Measurements from ENCODE around the gene ST6GALNAC1.
A peak's percentile ranks its signal among the peaks of the same experiment; 100 is the strongest.
"Not testable (repeated sequence)": the region's sequence is repeated elsewhere in the genome, so short reads cannot be mapped to it uniquely, and the experiment has no call there.

Gene ST6GALNAC1

GRCh38 chr17:76640550-76641380, 2.8 kb downstream of the ST6GALNAC1 start:
- no peak for DNase-seq

DNA sequence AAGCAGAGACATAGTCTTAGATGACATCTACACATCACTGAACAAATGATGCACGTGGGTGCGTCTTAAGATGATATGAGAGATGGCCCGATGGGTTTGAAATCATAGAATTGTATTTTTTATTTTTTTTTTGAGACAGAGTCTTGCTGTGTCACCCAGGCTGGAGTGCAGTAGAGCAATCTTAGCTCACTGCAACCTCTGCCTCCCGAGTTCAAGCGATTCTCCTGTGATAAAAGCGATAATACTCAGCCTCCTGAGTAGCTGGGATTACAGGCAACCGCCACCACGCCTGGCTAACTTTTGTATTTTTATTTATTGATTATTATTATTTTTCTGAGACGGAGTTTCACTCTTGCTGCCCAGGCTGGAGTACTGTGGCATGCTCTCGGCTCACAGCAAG, 5.3 kb downstream of the ST6GALNAC1 start:
- no peak for DNase-seq

DNA sequence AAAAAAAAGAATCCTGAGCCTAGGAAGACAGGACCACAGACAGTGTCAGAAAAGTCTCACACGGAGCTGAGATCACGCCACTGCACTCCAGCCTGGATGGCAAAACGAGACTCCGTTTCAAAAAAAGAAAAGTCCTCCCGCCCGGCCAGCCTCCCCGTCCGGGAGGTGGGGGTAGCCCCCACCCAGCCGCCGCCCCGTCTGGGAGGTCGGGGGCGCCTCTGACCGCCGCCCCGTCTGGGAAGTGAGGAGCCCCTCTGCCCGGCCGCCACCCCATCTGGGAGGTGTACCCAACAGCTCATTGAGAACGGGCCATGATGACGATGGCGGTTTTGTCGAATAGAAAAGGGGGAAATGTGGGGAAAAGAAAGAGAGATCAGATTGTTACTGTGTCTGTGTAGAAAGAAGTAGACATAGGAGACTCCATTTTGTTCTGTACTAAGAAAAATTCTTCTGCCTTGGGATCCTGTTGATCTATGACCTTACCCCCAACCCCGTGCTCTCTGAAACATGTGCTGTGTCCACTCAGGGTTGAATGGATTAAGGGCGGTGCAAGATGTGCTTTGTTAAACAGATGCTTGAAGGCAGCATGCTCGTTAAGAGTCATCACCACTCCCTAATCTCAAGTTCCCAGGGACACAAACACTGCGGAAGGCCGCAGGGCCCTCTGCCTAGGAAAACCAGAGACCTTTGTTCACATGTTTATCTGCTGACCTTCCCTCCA, 6.9 kb downstream of the ST6GALNAC1 start:
- not testable (repeated sequence) for DNase-seq

DNA sequence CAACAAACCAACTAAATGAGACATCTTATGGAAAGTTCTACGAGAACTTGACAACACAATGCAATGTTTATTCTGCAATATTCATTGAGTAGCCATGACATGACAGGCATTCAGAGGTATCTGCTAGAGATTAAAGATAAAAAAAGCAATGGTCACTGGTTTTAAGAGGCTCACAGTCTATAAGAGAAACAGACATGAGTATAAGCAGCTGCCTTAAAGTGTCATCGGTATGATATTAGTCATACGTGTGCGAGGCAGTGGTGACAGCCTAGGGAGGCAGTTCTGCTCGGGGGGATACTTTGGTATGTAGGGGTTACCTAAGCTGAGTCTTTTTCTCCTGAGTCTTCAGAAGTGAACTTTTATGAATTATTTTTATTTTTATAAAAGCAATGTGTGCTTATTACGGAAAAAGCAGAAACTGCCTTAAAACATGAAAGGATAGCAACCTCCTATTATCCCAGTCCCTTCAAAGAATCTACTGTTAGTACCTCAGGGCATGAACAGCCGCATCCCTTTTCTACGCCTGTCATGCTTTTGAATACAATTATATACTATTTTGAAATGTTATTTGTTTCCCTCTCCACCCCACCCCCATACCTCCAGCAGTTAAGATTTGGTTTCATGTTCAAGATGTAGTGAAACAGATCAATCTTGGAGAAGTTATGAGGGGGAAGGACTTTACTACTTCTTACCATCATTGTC, 7.7 kb downstream of the ST6GALNAC1 start:
- DNase-seq: no peak

- no peak for DNase-seq
These were observed 8.5 kb downstream of the ST6GALNAC1 start for GRCh38 chr17:76635039-76635438.

DNA sequence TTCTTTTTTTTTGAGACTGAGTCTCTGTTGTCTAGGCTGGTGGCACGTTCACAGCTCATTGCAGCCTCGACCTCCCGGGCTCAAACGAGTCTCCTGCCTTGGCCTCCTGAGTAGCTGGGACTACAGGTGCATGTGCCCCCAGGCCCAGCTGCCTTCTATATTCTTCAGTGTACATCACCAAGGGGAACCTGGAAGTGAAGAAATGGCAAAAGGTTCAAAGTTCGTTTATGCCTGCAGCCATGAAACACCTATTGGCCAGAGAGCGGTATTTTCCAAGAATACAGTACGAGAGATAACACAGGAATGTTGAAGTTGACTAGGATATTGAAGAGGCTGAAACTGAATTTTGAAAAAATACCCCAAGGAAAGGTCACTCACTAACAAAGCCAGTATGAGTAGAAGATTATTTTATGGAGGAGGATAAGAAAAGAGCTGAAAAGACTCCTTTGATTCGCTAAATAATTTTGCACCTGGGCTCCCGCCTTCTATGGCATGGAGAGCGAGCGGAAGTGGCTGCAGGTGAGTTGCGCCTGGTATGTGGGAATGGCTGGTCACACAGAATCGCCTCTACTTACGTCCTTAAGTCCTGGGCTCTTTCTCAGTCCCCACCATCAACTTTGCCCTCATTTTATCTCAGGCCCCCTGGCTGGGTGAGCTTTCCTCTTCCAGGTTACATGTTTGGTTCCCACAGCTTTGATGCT, 9.8 kb downstream of the ST6GALNAC1 start:
- no peak for DNase-seq

DNA sequence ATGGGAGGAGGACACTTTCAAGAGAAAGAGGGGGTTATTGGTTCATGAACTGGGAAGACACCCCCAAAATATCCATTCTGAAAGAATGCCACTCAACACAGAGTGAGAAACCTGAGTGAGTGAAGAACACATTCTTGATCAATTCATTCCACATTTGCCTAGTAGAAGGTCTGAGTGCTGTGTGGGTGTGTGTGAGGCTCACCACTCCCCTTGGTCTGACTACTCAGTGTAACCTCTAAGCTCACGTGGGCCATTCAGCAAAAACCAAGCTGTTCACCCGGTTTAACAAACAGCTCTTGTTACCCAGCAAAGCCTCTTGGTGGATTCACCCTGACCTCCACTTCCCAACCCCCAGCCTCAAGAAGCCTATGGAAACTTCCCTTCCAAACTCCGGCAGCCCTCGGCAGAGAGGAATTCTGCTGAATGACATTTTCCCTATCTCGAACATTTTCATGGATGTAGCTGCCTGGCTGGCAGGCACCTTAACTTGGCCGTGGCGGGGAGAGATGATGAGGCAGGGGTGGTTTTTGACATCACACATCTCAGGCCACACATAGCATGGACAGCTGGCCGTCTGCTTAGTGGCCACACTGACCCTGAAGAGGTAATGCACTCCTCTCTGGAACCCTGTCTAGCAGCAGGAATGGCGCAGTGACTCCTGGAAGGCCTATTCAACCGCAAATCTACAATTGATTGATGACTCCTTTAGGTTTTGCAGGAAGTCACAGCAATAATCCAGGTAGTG, 11.6 kb downstream of the ST6GALNAC1 start:
- DNase-seq: no peak

DNA sequence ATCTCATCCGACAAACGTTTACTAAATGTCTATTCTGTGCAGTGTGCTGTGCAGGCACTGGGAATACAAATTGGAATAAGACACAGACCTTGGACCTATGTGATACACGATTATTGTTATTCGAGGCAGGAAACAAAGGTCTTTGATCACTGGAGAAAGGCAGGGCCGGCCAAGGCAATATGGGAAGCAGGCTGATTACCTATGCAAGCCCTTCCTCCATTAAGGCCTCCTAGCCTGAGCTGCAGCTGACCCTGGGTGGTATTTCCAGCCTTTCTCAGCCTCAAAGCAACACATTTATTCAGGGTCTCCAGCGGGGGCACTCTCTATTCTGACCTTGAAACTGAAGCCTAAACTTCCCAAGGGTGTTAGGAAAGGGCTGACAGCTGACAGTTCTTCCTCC, 13.4 kb downstream of the ST6GALNAC1 start:
- DNase-seq: no peak

DNA sequence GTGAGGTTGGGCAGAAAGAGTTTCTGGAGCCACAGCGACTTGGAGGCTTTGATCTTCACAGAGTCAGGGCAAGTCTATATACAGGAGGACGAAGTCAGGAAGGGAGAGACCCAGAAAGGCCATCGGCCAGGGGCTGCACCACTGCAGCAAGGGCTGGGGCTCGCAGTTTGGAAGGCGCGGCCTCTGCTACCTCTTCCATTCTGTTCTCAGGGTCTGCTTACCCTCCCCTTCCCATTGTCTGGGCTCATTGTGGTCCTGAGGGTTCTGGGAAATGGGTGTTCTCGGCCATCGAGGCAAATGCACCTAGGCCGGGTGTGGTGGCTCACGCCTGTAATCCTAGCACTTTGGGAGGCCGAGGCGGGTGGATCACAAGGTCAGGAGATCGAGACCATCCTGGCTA, 16.0 kb downstream of the ST6GALNAC1 start:
- DNase-seq: no peak

DNA sequence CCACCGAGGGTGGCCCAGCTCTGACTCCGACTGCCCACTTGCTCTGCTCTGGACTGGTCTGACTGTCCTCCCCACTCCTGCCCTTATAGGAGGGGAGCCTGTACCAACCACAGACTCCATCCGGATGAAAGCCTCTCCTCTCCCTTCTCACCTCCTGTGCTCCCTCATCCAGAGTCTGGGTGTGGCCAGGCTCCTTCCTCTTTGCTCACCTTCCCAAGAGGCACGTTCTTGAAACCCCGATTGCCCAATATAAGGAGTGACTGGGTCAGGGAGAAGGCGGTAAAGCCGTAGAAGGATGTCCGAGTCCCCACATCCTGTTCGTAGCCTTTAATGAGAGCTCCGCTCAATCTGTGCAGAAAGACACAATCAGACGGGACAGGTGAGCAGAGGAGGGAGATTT, 17.1 kb downstream of the ST6GALNAC1 start:
- no peak for DNase-seq

DNA sequence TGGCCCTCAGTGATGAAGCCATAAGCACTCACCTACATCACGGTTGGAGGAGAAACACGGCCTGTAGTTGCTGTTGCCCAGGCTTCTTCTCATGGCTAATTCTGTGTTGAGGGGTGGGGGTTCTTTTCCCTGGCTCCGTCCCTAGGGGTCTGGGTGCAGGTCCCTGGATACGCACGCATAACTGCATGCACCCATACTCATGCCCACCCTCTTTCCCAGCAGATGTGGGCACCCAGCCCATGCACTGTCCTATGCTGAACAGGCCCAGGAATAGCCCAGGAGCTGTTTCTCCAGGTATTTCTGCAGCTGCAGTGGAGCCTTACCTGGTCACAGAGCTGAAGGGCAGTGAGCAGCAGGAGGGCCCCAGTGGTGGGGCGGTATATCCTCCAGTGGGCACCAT, 18.1 kb downstream of the ST6GALNAC1 start:
- no peak for DNase-seq

DNA sequence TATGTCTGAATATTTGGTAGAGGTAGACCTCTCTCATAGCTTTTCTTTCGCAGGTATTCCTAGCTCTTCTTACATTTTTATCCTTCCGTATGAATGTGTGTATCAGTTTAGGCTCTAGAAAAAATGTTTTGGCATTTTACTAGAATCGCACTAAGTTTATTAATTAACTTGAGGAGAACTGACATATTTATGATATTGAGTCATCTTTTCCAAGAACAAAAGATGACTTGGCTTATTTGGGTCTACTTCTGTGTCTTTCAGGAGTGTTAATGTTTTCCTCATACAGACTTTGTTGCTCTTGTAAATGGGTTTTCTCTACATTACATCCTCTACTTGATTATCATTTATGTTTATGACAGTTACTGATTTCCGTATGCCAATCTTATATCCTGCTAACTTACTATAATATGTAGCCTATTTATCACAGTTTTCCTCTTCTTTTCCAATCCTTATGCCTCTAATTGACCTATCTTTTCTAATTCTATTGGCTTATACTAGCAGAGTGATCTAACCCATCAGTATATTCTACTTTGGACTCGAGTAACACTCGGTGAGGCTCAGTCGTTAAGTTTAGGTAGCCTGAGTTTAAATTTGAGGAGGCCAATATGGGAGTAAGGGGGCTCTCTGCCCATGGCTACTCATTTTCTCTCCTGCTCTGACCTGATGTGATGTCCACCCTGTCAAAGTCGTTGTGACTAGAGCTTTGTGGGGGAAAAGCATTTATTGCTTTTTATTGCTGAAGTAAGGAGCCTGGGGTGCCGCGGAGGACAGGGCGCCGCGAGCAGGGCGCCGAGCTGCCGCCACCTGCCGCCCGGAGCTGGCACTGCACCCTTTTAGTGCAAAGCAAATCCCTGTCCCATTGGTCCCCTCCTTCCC, 20.0 kb downstream of the ST6GALNAC1 start:
- peak; percentile 19 to 57 for DNase-seq

DNA sequence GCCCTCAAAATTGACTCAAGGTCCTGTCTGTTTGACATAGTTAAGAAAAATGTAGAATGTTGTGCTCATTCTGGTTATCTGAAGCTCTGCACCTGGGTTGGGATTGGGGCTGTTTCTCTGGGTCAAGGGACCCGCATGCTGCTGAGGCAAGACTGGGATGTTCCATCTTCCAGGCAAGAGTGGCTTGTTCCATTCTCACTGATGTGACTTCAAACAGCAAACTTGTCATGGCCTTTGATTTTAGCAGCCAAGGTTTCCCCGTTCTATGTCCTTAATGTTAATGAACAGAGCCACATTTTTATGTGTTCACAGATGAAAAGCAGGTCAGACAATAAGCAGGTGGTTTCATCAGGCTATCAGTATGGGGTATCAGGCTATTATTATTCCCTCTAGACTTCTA, 25.7 kb downstream of the ST6GALNAC1 start:
- DNase-seq: no peak

GRCh38 chr17:76614912-76615617, 28.5 kb downstream of the ST6GALNAC1 start:
- no peak for DNase-seq

DNA sequence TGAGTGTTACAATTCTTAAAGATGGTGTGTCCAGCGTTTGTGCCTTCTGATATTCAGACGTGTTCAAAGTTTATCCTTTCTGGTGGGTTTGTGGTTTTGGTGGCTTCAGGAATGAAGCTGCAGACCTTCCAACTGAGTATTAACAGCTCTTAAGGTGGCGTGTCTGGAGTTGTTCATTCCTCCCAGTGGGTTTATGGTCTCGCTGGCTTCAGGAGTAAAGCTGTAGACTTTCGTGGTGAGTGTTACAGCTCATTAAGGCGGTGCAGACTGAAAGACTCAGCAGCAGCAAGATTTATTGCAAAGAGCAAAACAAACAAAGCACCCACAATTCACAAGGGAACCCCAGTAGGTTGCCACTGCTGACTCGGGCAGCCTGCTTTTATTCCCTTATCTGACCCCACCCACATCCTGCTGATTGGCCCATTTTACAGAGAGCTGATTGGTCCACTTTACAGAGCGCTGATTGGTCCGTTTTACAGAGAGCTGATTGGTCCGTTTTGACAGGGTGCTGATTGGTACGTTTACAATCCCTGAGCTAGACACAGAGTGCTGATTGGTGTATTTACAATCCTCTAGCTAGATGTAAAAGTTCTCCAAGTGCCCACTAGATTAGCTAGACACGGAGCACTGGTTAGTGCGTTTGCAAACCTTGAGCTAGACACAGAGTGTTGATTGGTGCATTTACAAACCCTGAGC, 29.3 kb downstream of the ST6GALNAC1 start:
- not testable (repeated sequence) for DNase-seq

- no peak for DNase-seq
These were observed 30.3 kb downstream of the ST6GALNAC1 start for GRCh38 chr17:76612977-76613851.

- no peak for DNase-seq
These were observed 31.1 kb downstream of the ST6GALNAC1 start for GRCh38 chr17:76612465-76612864.

- no peak for DNase-seq
These were observed 31.8 kb downstream of the ST6GALNAC1 start for GRCh38 chr17:76611758-76612157.

All from NCI-H187 (cell line).